ENCODE results near the gene ITFG2. TPM values are rescaled to one million over a fixed set of nuclear protein-coding genes. Genes with fewer than 3 reads are reported as not detected.

ITFG2 gene
- total RNA-seq, 1 donor from 2014 or later = 42.3 TPM

- no peak for TF ChIP-seq CTCF (IDR thresholded peaks at IDR 0.05)
- H3K36me3 ChIP-seq = peaks cover 50% of the 10 kb centered on the region
- no peaks in the 10 kb centered on the region for H3K9me3 ChIP-seq
These were observed 7.3 kb upstream of the ITFG2 start for GRCh38 chr12:2805143-2805520.

GRCh38 chr12:2806700-2807099 lies 5.8 kb upstream of the ITFG2 start:
- no peaks in the 10 kb centered on the region for H3K27me3 ChIP-seq
- ATAC-seq (no peak), DNase-seq (no peak)
- H3K4me1 ChIP-seq = no peaks in the 10 kb centered on the region
- no peaks in the 10 kb centered on the region for H3K9me3 ChIP-seq
- no peak overlapping the region for H3K4me3 ChIP-seq
- no peak for TF ChIP-seq CTCF (IDR thresholded peaks at IDR 0.05)
- H3K36me3 ChIP-seq = peaks cover 34% of the 10 kb centered on the region
- intact Hi-C loops (cut with DNase I) = no loop called here
- no peak overlapping the region for H3K27ac ChIP-seq

More at GRCh38 chr12:2805143-2805520, 7.3 kb upstream of the ITFG2 start:
- no peaks in the 10 kb centered on the region for H3K4me1 ChIP-seq
- no peak for ATAC-seq
- no peak overlapping the region for H3K4me3 ChIP-seq
- no peak overlapping the region for H3K27ac ChIP-seq
- H3K27me3 ChIP-seq = no peaks in the 10 kb centered on the region
- intact Hi-C loops (cut with DNase I) = no loop called here
- no peak for DNase-seq

GRCh38 chr12:2811801-2812200 lies 667 bp upstream of the ITFG2 start:
- TF ChIP-seq CTCF (IDR thresholded peaks at IDR 0.05) = no peak
- Histone ChIP-seq H3K27me3 (no peaks in the 10 kb centered on the region), H3K27ac (peak overlapping the region; percentile 96), H3K4me3 (peak overlapping the region; percentile 73), H3K36me3 (peaks cover 4% of the 10 kb centered on the region), H3K4me1 (peaks cover 5% of the 10 kb centered on the region), H3K9me3 (no peaks in the 10 kb centered on the region)
- intact Hi-C loops (cut with DNase I) = no loop called here
- DNase-seq = no peak
- no peak for ATAC-seq

GRCh38 chr12:2813214-2814185 lies 1.0 kb downstream of the ITFG2 start:
- DNase-seq (no peak), ATAC-seq (peak; percentile 47)
- Histone ChIP-seq H3K9me3 (no peaks in the 10 kb centered on the region), H3K36me3 (peaks cover 21% of the 10 kb centered on the region), H3K4me3 (peak overlapping the region; percentile 73), H3K27me3 (no peaks in the 10 kb centered on the region), H3K4me1 (peaks cover 5% of the 10 kb centered on the region), H3K27ac (peak overlapping the region; percentile 96)
- TF ChIP-seq CTCF (IDR thresholded peaks at IDR 0.05) = peak; percentile 61
- intact Hi-C loops (cut with DNase I) = no loop called here

GRCh38 chr12:2819810-2820209 lies 7.3 kb downstream of the ITFG2 start:
- DNase-seq (no peak), ATAC-seq (no peak)
- intact Hi-C loops (cut with DNase I) = no loop called here
- no peaks in the 10 kb centered on the region for H3K9me3 ChIP-seq
- TF ChIP-seq CTCF (IDR thresholded peaks at IDR 0.05) = no peak
- no peak overlapping the region for H3K27ac ChIP-seq
- no peak overlapping the region for H3K4me3 ChIP-seq
- no peaks in the 10 kb centered on the region for H3K27me3 ChIP-seq
- H3K36me3 ChIP-seq = peaks cover 82% of the 10 kb centered on the region
- no peaks in the 10 kb centered on the region for H3K4me1 ChIP-seq

All from upper lobe of right lung (tissue), 1 donor.